ENCODE measurements around the gene TMEM125.

TMEM125 gene

DNA sequence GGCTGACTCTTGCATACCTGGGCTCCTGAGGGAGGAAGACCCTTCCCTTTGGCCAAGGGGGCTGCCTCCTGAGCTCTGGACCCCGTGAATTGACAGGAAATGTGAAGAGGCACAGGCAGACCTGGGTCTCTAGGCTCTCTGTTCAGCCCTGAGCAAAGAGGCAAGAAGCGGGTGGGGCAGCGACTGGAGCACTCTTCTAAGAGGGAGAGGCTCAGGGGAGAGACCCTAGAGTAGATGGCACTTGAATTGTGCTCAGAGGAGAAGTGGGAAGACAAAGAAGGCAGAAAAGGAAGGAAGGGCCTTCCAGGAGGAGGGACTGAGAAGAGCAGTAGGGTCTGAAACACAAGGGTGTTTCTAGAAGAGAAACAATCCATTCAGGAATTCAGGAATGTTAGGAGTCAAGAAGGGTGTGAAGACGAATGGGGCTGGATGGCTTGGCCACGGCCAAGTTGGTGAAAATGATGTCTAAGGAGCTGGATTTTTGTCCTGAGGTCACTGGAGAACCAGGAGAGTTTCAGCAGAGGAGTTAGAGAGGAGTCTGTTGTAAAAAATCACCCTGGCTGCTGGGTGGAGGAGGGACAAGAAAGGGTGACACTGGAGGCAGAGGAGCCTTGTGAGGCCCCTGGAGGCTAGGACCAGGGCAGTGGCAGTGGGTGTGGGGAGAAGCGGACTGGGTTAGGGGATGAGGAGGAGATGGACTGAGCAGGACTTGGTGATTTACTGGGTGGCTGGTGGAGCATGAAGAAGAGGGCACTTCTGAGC lies 36.3 kb downstream of the TMEM125 start:
- Mint-ChIP-seq H3K36me3 (no peaks in the 10 kb centered on the region), H3K4me3 (no peak overlapping the region), H3K9me3 (no peaks in the 10 kb centered on the region), H3K4me1 (no peaks in the 10 kb centered on the region), H3K27ac (peak overlapping the region; percentile 10)
- no peak for ATAC-seq
- no peak for DNase-seq (ENCODE audit: low spot score in 2 of 2)

DNA sequence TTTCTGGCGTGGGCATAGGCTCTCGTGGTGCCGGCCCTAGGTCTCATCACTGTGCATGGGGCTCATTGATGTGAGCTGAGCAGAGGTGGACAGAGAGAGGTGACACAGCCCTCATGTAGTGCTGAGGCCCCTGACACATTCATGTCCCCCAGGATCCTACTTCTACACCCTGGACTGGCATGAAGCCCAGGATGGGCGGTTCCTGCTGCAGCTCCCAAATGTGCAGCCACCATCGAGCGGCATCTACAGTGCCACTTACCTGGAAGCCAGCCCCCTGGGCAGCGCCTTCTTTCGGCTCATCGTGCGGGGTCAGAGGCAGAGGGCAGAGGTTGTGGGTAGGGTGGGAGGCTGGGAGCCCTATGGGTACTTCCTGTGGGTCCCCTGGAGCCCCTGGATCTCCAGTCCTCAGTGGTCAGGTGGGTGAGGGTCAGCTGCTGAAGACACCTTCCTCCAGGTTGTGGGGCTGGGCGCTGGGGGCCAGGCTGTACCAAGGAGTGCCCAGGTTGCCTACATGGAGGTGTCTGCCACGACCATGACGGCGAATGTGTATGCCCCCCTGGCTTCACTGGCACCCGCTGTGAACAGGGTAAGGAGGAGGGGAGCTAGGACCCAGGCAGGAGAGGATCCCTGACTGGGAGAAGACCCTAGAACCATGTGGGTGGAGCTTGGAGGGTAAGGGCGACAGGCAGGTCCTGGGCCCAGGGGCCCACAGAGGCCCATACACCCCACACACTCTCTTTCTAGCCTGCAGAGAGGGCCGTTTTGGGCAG lies 37.1 kb downstream of the TMEM125 start:
- no peak for ATAC-seq
- Mint-ChIP-seq H3K27ac (no peak overlapping the region), H3K9me3 (no peaks in the 10 kb centered on the region), H3K36me3 (no peaks in the 10 kb centered on the region), H3K4me1 (no peaks in the 10 kb centered on the region), H3K4me3 (no peak overlapping the region)
- DNase-seq (ENCODE audit: low spot score in 2 of 2): no peak

- Mint-ChIP-seq H3K27ac (peak overlapping the region; percentile 43), H3K4me1 (no peaks in the 10 kb centered on the region), H3K36me3 (no peaks in the 10 kb centered on the region), H3K9me3 (no peaks in the 10 kb centered on the region), H3K4me3 (no peak overlapping the region)
- DNase-seq (ENCODE audit: low spot score in 2 of 2): no peak
- ATAC-seq: no peak
Observed at GRCh38 chr1:43307458-43308158, 37.8 kb downstream of the TMEM125 start.

GRCh38 chr1:43308635-43309404 lies 39.0 kb downstream of the TMEM125 start:
- ATAC-seq: no peak
- no peaks in the 10 kb centered on the region for H3K36me3 Mint-ChIP-seq
- DNase-seq (ENCODE audit: low spot score in 2 of 2): no peak
- H3K27ac Mint-ChIP-seq: no peak overlapping the region
- H3K4me1 Mint-ChIP-seq: no peaks in the 10 kb centered on the region
- H3K4me3 Mint-ChIP-seq: no peak overlapping the region
- no peaks in the 10 kb centered on the region for H3K9me3 Mint-ChIP-seq

GRCh38 chr1:43309405-43310025 lies 39.7 kb downstream of the TMEM125 start:
- H3K9me3 Mint-ChIP-seq: no peaks in the 10 kb centered on the region
- no peaks in the 10 kb centered on the region for H3K36me3 Mint-ChIP-seq
- no peak overlapping the region for H3K4me3 Mint-ChIP-seq
- no peak for ATAC-seq
- peak overlapping the region; percentile 7 for H3K27ac Mint-ChIP-seq
- H3K4me1 Mint-ChIP-seq: no peaks in the 10 kb centered on the region
- no peak for DNase-seq (ENCODE audit: low spot score in 2 of 2)

DNA sequence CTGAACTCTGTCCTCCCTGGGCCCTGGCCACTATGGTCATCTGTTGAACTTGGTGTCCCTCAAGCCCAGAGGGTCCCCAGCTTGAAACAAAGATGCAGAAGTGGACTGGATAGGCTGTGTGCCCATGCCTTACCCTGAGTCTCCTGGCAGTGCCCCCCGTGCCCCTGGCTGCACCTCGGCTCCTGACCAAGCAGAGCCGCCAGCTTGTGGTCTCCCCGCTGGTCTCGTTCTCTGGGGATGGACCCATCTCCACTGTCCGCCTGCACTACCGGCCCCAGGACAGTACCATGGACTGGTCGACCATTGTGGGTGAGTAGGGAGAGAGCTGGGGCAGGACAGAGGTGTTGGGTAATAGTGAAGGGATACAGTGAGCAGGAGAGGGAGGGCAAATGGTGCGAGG lies 41.7 kb downstream of the TMEM125 start:
- no peak overlapping the region for H3K27ac Mint-ChIP-seq
- no peak for DNase-seq (ENCODE audit: low spot score in 2 of 2)
- H3K4me1 Mint-ChIP-seq: no peaks in the 10 kb centered on the region
- no peaks in the 10 kb centered on the region for H3K36me3 Mint-ChIP-seq
- H3K9me3 Mint-ChIP-seq: no peaks in the 10 kb centered on the region
- H3K4me3 Mint-ChIP-seq: no peak overlapping the region
- no peak for ATAC-seq

- H3K27ac Mint-ChIP-seq: no peak overlapping the region
- no peak overlapping the region for H3K4me3 Mint-ChIP-seq
- H3K36me3 Mint-ChIP-seq: no peaks in the 10 kb centered on the region
Observed at GRCh38 chr1:43312212-43312623, 42.4 kb downstream of the TMEM125 start.

GRCh38 chr1:43312663-43313515 lies 43.1 kb downstream of the TMEM125 start:
- Mint-ChIP-seq H3K4me3 (no peak overlapping the region), H3K27ac (no peak overlapping the region), H3K9me3 (no peaks in the 10 kb centered on the region), H3K4me1 (peaks cover 3% of the 10 kb centered on the region), H3K36me3 (no peaks in the 10 kb centered on the region)
- ATAC-seq (no peak), DNase-seq (ENCODE audit: low spot score in 2 of 2) (no peak)

More at GRCh38 chr1:43312212-43312623, 42.4 kb downstream of the TMEM125 start:
- ATAC-seq (no peak), DNase-seq (ENCODE audit: low spot score in 2 of 2) (no peak)
- Mint-ChIP-seq H3K9me3 (no peaks in the 10 kb centered on the region), H3K4me1 (no peaks in the 10 kb centered on the region)

DNA sequence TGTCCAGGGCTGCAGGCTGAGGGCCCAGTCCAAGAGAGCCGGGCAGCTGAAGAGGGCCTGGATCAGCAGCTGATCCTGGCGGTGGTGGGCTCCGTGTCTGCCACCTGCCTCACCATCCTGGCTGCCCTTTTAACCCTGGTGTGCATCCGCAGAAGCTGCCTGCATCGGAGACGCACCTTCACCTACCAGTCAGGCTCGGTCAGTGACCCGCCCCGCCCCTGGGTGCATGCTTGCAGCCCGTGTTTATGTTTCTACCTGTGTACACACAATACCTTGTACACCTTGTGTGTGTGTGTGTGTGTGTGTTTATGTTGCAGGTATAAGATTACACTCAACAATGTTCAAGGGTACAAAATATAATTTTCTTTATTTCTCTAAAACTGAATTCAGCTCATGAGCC lies 44.0 kb downstream of the TMEM125 start:
- DNase-seq (ENCODE audit: low spot score in 2 of 2) (no peak), ATAC-seq (no peak)
- H3K4me3 Mint-ChIP-seq: no peak overlapping the region
- no peaks in the 10 kb centered on the region for H3K9me3 Mint-ChIP-seq
- H3K4me1 Mint-ChIP-seq: peaks cover 7% of the 10 kb centered on the region
- H3K27ac Mint-ChIP-seq: no peak overlapping the region
- H3K36me3 Mint-ChIP-seq: no peaks in the 10 kb centered on the region

GRCh38 chr1:43314233-43314632 lies 44.5 kb downstream of the TMEM125 start:
- H3K27ac Mint-ChIP-seq: no peak overlapping the region
- no peaks in the 10 kb centered on the region for H3K36me3 Mint-ChIP-seq
- H3K4me1 Mint-ChIP-seq: peaks cover 7% of the 10 kb centered on the region
- no peaks in the 10 kb centered on the region for H3K9me3 Mint-ChIP-seq
- DNase-seq (ENCODE audit: low spot score in 2 of 2) (no peak), ATAC-seq (no peak)
- H3K4me3 Mint-ChIP-seq: no peak overlapping the region

DNA sequence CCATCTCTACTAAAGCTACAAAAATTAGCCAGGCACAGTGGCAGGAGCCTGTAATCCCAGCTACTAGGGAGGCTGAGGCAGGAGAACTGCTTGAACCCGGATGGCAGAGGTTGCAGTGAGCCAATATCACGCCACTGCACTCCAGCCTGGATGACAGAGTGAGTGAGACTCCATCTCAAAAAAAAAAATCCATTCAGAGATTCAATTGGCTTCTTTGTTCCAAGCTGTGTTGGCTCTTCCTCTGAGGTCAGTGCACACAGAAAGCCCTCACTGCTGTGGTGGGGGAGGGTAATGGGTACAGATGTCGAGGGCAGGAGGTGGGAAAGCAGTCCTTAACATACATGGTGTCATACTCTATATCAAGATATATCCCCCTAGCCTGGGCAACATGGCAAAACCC lies 45.7 kb downstream of the TMEM125 start:
- Mint-ChIP-seq H3K36me3 (no peaks in the 10 kb centered on the region), H3K4me3 (no peak overlapping the region), H3K27ac (no peak overlapping the region), H3K9me3 (no peaks in the 10 kb centered on the region), H3K4me1 (peaks cover 7% of the 10 kb centered on the region)
- ATAC-seq (no peak), DNase-seq (ENCODE audit: low spot score in 2 of 2) (no peak)

- H3K27ac Mint-ChIP-seq: no peak overlapping the region
- H3K4me3 Mint-ChIP-seq: no peak overlapping the region
- H3K4me1 Mint-ChIP-seq: peaks cover 7% of the 10 kb centered on the region
- no peak for DNase-seq (ENCODE audit: low spot score in 2 of 2)
- no peak for ATAC-seq
- no peaks in the 10 kb centered on the region for H3K9me3 Mint-ChIP-seq
- no peaks in the 10 kb centered on the region for H3K36me3 Mint-ChIP-seq
Observed at GRCh38 chr1:43315963-43316737, 46.4 kb downstream of the TMEM125 start.

GRCh38 chr1:43316738-43317520 lies 47.1 kb downstream of the TMEM125 start:
- Mint-ChIP-seq H3K27ac (peak overlapping the region; percentile 57), H3K36me3 (no peaks in the 10 kb centered on the region), H3K4me3 (no peak overlapping the region), H3K4me1 (peaks cover 7% of the 10 kb centered on the region), H3K9me3 (no peaks in the 10 kb centered on the region)
- ATAC-seq (no peak), DNase-seq (ENCODE audit: low spot score in 2 of 2) (no peak)

Measured in stimulated activated effector memory CD8-positive, alpha-beta T cell treated with anti-CD3 and anti-CD28 coated beads, Interleukin-12 subunit alpha, Interleukin-12 subunit beta, amount 100 ng/mL, for 72 hours (primary cell).